NB4 (cell line): ENCODE measurements around the gene ARID3A.
"Not testable (repeated sequence)": the region's sequence is repeated elsewhere in the genome, so short reads cannot be mapped to it uniquely, and the experiment has no call there.

Source experiments
- CTCF ChIP-seq: IDR thresholded peaks from one replicate; pipeline ENCODE4 v1.5.1; 2012; ENCODE audit warnings: low read depth, low read length
- POLR2A ChIP-seq: IDR thresholded peaks from 2 replicates; pipeline ENCODE4 v1.6.1; 2011; ENCODE audit warnings: mild to moderate bottlenecking; ENCODE audit not compliant: insufficient read length; ENCODE audit errors: extremely low read depth

GRCh38 chr19:957578-957977, 31.7 kb downstream of the ARID3A start:
- not testable (repeated sequence) for TF ChIP-seq CTCF, POLR2A
